Peyer's patch (tissue), 4 donors: ENCODE results near the gene EPC1. TPM values are rescaled to one million over a fixed set of nuclear protein-coding genes. Genes with fewer than 3 reads are reported as not detected.
"Not testable (repeated sequence)": the region's sequence is repeated elsewhere in the genome, so short reads cannot be mapped to it uniquely, and the experiment has no call there.

Experiments used
- DNase-seq, 3 donors: peaks; one replicate each; pipeline ENCODE4 v3.0.0-alpha.2; 2017 to 2019
- H3K27ac ChIP-seq, 4 donors: fragments of 200-600 bp; sonication (generic); one replicate each; pipeline ENCODE4 v1.5.1; 2016 to 2019
- H3K27me3 ChIP-seq, 2 donors: fragments of 200-600 bp; sonication (generic); one replicate each; pipeline ENCODE4 v1.5.1; 2019
- H3K36me3 ChIP-seq, 3 donors: fragments of 200-600 bp; sonication (generic); one replicate each; pipeline ENCODE4 v1.5.1; 2016 to 2019
- H3K4me1 ChIP-seq, 4 donors: fragments of 200-600 bp; sonication (generic); one replicate each; pipeline ENCODE4 v1.5.1; 2016 to 2019
- H3K4me3 ChIP-seq, 4 donors: fragments of 200-600 bp; sonication (generic); 1 replicate in 3 of 4; 2 replicates in 1 of 4; pipeline ENCODE4 v1.5.1; 2016 to 2019; ENCODE audit warnings: mild to moderate bottlenecking in 1 of 4
- H3K9me3 ChIP-seq, 4 donors: fragments of 200-600 bp; sonication (generic); one replicate each; pipeline ENCODE4 v1.5.1; 2016 to 2019; ENCODE audit warnings: mild to moderate bottlenecking in 1 of 4
- POLR2A ChIP-seq, 2 donors: fragments of 450-650 bp; IDR thresholded peaks; one replicate each; pipeline ENCODE4 v1.5.1; 2017; ENCODE audit warnings: antibody characterized with exemption in 2 of 2, mild to moderate bottlenecking in 2 of 2, moderate library complexity in 2 of 2
- total RNA-seq, 4 donors: library from RNA; depleted of rRNA; stranded (reverse); fragments of >200 nt; gene quantifications; one replicate each; pipeline ENCODE4 v1.1.0, GENCODE V29; 2016
- TF ChIP-seq, protein P1 (sequence below), 6 experiments: fragments of 450-650 bp in 4 of 6; fragments of 200-600 bp in 2 of 6; sonication (generic) in 1 of 6; IDR thresholded peaks; one replicate each; pipeline ENCODE4 v1.5.1; 2017 to 2019; ENCODE audit warnings: antibody characterized with exemption in 6 of 6, mild to moderate bottlenecking in 3 of 6, moderate library complexity in 1 of 6

EPC1 gene
- total RNA-seq, 4 donors from 2014 or later = 41.5 to 77.6 (median 49.0) TPM

DNA sequence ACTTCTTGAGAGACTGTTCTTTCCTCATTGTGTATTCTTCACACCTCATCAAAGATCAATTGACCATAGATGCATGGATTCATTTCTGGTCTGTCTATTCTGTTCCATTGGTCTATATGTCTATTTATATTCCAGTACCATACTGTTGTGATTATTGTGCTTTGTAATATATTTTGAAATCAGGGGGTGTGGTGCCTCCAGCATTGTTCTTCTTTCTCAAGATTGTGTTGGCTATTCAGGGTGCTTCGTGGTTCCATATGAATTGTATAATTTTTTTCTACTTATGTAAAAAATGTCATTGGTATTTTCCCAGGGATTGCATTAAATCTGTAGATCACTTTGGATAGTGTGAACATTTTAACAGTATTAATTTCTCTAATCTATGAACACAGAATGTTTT is 106.5 kb downstream of the EPC1 start:
- peaks cover 0 to 4% (median 0%) of the 10 kb centered on the region in 4 donors for H3K4me1 ChIP-seq
- no peak overlapping the region for H3K4me3 ChIP-seq
- no peaks in the 10 kb centered on the region for H3K9me3 ChIP-seq
- H3K36me3 ChIP-seq = no peaks in the 10 kb centered on the region
- no peak for TF ChIP-seq POLR2A (IDR thresholded peaks at IDR 0.05)
- TF ChIP-seq, protein P1, sequence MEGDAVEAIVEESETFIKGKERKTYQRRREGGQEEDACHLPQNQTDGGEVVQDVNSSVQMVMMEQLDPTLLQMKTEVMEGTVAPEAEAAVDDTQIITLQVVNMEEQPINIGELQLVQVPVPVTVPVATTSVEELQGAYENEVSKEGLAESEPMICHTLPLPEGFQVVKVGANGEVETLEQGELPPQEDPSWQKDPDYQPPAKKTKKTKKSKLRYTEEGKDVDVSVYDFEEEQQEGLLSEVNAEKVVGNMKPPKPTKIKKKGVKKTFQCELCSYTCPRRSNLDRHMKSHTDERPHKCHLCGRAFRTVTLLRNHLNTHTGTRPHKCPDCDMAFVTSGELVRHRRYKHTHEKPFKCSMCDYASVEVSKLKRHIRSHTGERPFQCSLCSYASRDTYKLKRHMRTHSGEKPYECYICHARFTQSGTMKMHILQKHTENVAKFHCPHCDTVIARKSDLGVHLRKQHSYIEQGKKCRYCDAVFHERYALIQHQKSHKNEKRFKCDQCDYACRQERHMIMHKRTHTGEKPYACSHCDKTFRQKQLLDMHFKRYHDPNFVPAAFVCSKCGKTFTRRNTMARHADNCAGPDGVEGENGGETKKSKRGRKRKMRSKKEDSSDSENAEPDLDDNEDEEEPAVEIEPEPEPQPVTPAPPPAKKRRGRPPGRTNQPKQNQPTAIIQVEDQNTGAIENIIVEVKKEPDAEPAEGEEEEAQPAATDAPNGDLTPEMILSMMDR (IDR thresholded peaks at IDR 0.05) = no peak
- no peak overlapping the region for H3K27ac ChIP-seq
- H3K27me3 ChIP-seq = no peaks in the 10 kb centered on the region
- no peak for DNase-seq

DNA sequence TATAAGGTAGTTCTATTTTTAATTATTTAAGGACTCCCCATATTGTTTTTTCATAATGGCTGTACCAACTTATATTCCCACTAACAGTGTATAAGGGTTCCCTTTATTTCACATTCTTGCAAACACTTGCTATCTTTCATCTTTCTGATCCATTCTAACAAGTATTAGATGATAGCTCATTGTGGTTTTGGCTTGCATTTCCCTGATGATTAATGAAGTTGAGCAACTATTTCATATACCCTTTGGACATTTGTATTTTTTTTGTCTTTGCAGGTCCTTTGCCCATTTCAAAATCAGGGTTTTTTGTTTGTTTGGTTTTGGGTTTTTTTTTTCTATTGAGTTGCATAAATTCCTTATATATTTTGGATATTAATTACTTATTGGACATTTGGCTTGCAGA is 107.2 kb downstream of the EPC1 start:
- no peak overlapping the region for H3K27ac ChIP-seq

DNA sequence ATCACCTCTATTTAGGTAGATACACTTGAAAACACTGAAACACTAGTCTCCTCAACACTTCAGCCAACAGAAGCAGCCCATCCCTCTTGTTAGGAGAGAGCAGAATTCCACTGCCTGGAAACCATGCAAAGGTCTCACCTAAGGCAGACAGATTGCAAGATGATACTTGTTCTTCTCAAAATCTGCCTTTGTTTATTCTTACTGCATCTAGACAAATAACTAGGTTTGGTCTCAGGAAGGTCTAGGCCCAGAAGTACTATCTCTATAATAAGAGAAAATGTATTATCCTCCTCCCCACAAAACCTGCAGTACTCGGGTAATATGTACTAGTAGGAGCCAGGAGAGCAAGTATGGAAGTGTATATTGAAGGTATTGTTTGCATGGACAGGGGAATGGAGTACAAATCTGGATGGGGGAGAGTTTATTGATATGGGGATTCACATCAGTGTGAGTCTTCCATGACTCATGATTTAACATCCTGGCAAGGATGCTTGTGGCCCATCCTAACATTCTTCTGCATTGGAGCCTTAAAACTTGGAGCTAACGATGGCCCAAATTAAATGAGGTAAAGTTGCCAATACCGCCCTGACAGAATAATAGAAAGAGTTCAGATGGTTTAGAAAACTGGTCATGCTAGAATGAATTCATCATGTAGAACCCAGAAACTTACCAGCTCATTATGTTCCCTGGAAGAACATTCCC is 109.2 kb downstream of the EPC1 start:
- TF ChIP-seq, protein P1 (IDR thresholded peaks at IDR 0.05) = no peak
- no peak for TF ChIP-seq POLR2A (IDR thresholded peaks at IDR 0.05)
- H3K27ac ChIP-seq = no peak overlapping the region
- H3K4me3 ChIP-seq = no peak overlapping the region
- H3K9me3 ChIP-seq = no peaks in the 10 kb centered on the region
- no peak for DNase-seq
- no peaks in the 10 kb centered on the region for H3K36me3 ChIP-seq
- no peaks in the 10 kb centered on the region for H3K27me3 ChIP-seq
- H3K4me1 ChIP-seq = no peaks in the 10 kb centered on the region

More for the DNA sequence above, 107.2 kb downstream of the EPC1 start:
- DNase-seq = no peak
- TF ChIP-seq, protein P1 (IDR thresholded peaks at IDR 0.05) = no peak
- TF ChIP-seq POLR2A (IDR thresholded peaks at IDR 0.05) = no peak
- Histone ChIP-seq H3K4me1 (peaks cover 0 to 4% (median 0%) of the 10 kb centered on the region in 4 donors), H3K4me3 (no peak overlapping the region), H3K27me3 (no peaks in the 10 kb centered on the region), H3K9me3 (no peaks in the 10 kb centered on the region), H3K36me3 (no peaks in the 10 kb centered on the region)

DNA sequence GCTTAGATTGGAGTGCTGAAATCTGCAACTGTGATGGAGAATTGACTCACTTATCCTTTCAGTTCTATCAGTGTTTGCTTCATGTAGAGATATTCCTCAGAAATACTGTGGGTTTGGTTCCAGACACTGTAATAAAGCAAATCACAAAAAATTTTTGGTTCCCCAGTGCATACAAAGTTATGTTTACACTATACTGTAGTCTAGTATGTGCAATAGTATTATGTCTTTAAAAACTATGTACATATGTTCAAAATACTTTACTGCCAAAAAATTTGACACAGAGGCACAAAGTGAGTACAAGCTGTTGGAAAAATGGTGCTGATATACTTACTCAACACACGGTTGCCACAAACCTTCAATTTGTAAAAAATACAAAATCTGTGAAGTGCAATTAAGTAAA is 112.5 kb downstream of the EPC1 start:
- H3K27ac ChIP-seq = no peak overlapping the region
- no peak for TF ChIP-seq POLR2A (IDR thresholded peaks at IDR 0.05)
- TF ChIP-seq, protein P1 (IDR thresholded peaks at IDR 0.05) = no peak
- H3K27me3 ChIP-seq = no peaks in the 10 kb centered on the region
- no peaks in the 10 kb centered on the region for H3K9me3 ChIP-seq
- no peak for DNase-seq
- H3K36me3 ChIP-seq = no peaks in the 10 kb centered on the region
- H3K4me3 ChIP-seq = no peak overlapping the region
- no peaks in the 10 kb centered on the region for H3K4me1 ChIP-seq

DNA sequence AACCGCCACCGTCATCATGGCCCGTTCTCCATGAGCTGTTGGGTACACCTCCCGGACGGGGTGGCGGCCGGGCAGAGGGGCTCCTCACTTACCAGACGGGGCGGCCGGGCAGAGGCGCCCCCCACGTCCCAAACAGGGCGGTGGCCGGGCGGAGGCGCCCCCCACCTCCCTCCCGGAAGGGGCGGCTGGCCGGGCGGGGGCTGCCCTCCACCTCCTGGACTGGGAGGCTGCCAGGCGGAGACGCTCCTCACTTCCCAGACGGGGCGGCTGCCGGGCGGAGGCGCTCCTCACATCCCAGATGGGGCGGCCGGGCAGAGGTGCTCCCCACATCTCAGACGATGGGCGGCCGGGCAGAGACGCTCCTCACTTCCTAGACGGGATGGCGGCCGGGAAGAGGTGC is 113.6 kb downstream of the EPC1 start:
- H3K9me3 ChIP-seq, H3K4me1 ChIP-seq, H3K36me3 ChIP-seq, H3K4me3 ChIP-seq, H3K27me3 ChIP-seq, DNase-seq, H3K27ac ChIP-seq: not testable (repeated sequence)

DNA sequence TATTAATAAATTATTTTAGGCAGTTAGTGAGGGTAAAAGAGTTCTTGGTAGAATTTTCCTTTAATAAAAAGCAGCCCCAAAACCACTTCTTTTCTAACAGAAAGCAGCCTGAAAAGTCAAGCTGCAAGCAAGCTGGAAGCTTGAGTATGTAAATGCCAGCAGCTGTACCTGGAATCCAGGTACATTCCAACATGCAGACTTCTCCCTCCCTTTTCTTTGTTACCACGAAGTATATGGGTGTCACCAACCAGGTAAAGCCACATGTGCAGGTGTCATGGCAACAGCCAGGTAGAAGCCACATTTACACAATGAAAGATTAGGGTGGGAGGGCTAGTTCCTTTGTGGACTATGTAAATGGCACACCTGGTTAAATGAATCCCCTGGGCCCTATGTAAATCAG is 114.6 kb downstream of the EPC1 start:
- no peak for TF ChIP-seq POLR2A (IDR thresholded peaks at IDR 0.05)
- TF ChIP-seq, protein P1 (IDR thresholded peaks at IDR 0.05) = no peak
- no peaks in the 10 kb centered on the region for H3K36me3 ChIP-seq
- H3K9me3 ChIP-seq = no peaks in the 10 kb centered on the region
- no peak overlapping the region for H3K27ac ChIP-seq
- H3K27me3 ChIP-seq = no peaks in the 10 kb centered on the region
- DNase-seq = no peak
- H3K4me1 ChIP-seq = no peaks in the 10 kb centered on the region
- no peak overlapping the region for H3K4me3 ChIP-seq

DNA sequence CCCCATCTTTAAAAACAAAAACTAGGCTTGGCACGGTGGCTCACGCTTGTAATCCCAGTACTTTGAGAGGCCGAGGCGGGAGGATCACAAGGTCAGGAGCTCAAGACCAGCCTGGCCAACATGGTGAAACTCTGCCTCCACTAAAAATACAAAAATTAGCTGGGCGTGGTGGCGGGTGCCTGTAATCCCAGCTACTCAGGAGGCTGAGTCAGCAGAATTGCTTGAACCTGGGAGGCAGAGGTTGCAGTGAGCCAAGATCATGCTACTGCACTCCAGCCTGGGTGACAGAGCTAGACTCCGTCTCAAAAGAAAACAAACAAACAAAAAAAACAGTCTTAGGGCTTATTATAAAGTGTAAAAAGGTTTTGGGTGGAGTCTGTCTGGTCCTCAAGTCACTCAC is 117.2 kb downstream of the EPC1 start:
- not testable (repeated sequence) for H3K27ac ChIP-seq, H3K4me1 ChIP-seq, H3K27me3 ChIP-seq, H3K36me3 ChIP-seq, DNase-seq, H3K4me3 ChIP-seq, H3K9me3 ChIP-seq
